ENCODE results near the gene LSR.

- no peak; the same call in 1 of the 2 replicates for TF ChIP-seq SRF (IDR thresholded peaks at IDR 0.05; ENCODE audit: low read depth)
- TF ChIP-seq CTCF (IDR thresholded peaks at IDR 0.05 in 2 of 3, conservative IDR thresholded peaks at IDR 0.05 in 1 of 3; ENCODE audit: borderline replicate concordance in 1 of 3, insufficient read depth in 1 of 3, low read depth in 2 of 3, low read length in 2 of 3), result no peak
- peak; percentile 99 for TF ChIP-seq POLR2A (IDR thresholded peaks at IDR 0.05; ENCODE audit: borderline replicate concordance, extremely low read depth, insufficient read depth, insufficient read length)
- TF ChIP-seq RAD21 (IDR thresholded peaks at IDR 0.05; ENCODE audit: low read depth), result no peak
- TF ChIP-seq, protein P1, sequence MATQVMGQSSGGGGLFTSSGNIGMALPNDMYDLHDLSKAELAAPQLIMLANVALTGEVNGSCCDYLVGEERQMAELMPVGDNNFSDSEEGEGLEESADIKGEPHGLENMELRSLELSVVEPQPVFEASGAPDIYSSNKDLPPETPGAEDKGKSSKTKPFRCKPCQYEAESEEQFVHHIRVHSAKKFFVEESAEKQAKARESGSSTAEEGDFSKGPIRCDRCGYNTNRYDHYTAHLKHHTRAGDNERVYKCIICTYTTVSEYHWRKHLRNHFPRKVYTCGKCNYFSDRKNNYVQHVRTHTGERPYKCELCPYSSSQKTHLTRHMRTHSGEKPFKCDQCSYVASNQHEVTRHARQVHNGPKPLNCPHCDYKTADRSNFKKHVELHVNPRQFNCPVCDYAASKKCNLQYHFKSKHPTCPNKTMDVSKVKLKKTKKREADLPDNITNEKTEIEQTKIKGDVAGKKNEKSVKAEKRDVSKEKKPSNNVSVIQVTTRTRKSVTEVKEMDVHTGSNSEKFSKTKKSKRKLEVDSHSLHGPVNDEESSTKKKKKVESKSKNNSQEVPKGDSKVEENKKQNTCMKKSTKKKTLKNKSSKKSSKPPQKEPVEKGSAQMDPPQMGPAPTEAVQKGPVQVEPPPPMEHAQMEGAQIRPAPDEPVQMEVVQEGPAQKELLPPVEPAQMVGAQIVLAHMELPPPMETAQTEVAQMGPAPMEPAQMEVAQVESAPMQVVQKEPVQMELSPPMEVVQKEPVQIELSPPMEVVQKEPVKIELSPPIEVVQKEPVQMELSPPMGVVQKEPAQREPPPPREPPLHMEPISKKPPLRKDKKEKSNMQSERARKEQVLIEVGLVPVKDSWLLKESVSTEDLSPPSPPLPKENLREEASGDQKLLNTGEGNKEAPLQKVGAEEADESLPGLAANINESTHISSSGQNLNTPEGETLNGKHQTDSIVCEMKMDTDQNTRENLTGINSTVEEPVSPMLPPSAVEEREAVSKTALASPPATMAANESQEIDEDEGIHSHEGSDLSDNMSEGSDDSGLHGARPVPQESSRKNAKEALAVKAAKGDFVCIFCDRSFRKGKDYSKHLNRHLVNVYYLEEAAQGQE (IDR thresholded peaks at IDR 0.05; ENCODE audit: low read depth), result no peak
- TF ChIP-seq POLR2AphosphoS5 (IDR thresholded peaks at IDR 0.05; ENCODE audit: low read depth, low read length), result peak; percentile 99
- no peak; the same call in 1 of the 2 replicates for TF ChIP-seq EGR1 (IDR thresholded peaks at IDR 0.05; ENCODE audit: low read depth)
- TF ChIP-seq EZH2 (IDR thresholded peaks at IDR 0.05), result no peak
Measured at GRCh38 chr19:35248310-35249145, at the start of gene LSR.
